Mucosa of descending colon (tissue), 3 donors: Measurements from ENCODE around the gene RPL9. TPM values are rescaled to one million over a fixed set of nuclear protein-coding genes. Genes with fewer than 3 reads are reported as not detected.

Experiments used
- ATAC-seq: fragments of 200-7000 bp; cut with Tn5 transposase; one replicate; pipeline ENCODE4 v1.9.1; 2020; ENCODE audit warnings: mild to moderate bottlenecking, moderate library complexity
- DNase-seq, 3 donors: peaks; one replicate each; pipeline ENCODE4 v3.0.0-alpha.2; 2020
- H3K36me3 ChIP-seq: fragments of 200-600 bp; one replicate; pipeline ENCODE4 v1.8.0; 2021; ENCODE audit warnings: low read depth, mild to moderate bottlenecking
- H3K4me1 ChIP-seq: fragments of 200-600 bp; one replicate; pipeline ENCODE4 v1.8.0; 2021; ENCODE audit warnings: low read depth, mild to moderate bottlenecking
- H3K4me3 ChIP-seq: fragments of 200-600 bp; one replicate; pipeline ENCODE4 v1.8.0; 2021; ENCODE audit warnings: mild to moderate bottlenecking
- H3K9me3 ChIP-seq: fragments of 200-600 bp; one replicate; pipeline ENCODE4 v1.8.0; 2021; ENCODE audit warnings: mild to moderate bottlenecking
- CTCF ChIP-seq: fragments of 200-600 bp; IDR thresholded peaks from one replicate; pipeline ENCODE4 v1.8.0; 2022; ENCODE audit warnings: antibody characterized with exemption, mild to moderate bottlenecking
- intact Hi-C, 2 donors: fragments of 100-400 bp; cut with DNase I in 1 of 2; cut with micrococcal nuclease in 1 of 2; formaldehyde crosslinking; loops; one replicate each; pipeline versions ENCODE4 v1.11.0 to v1.11.1; 2022; cut with DNase I, micrococcal nuclease
- total RNA-seq, 3 donors: library from RNA; stranded (reverse); fragmentation: NEBNext Ultra II Directional in 2 of 3; extraction: Animal tissue kit (Norgen Biotek cat#: 25700) in 2 of 3; gene quantifications; one replicate each; pipeline versions ENCODE4 v1.2.1 to v1.2.4, GENCODE V29; 2021 to 2023
- donor health status: DM: no; HTN: no; CAD: no; lungs with moderate emphysema.
- donor health status: DM: no; HTN: no; CAD: no.
- donor health status: DM: no; HTN: yes; CAD: no.

The RPL9 gene
- total RNA-seq, 3 donors from 2014 or later, result 771 to 1,260 (median 1,019) TPM

GRCh38 chr4:39442998-39443397 lies 15.7 kb downstream of the RPL9 start:
- ATAC-seq (no peak), DNase-seq (no peak)
- peaks cover 11% of the 10 kb centered on the region for H3K4me1 ChIP-seq
- intact Hi-C loops, result no loop called here
- no peak overlapping the region for H3K4me3 ChIP-seq
- no peaks in the 10 kb centered on the region for H3K9me3 ChIP-seq
- H3K36me3 ChIP-seq, result no peaks in the 10 kb centered on the region
- TF ChIP-seq CTCF, result no peak

- H3K4me3 ChIP-seq, result no peak overlapping the region
- intact Hi-C loops, result no loop called here
Measured at GRCh38 chr4:39441593-39441992, 17.1 kb downstream of the RPL9 start.

GRCh38 chr4:39435659-39436563 lies 22.8 kb downstream of the RPL9 start:
- ATAC-seq (no peak), DNase-seq (no peak)

More at GRCh38 chr4:39441593-39441992, 17.1 kb downstream of the RPL9 start:
- no peaks in the 10 kb centered on the region for H3K4me1 ChIP-seq
- DNase-seq (no peak), ATAC-seq (no peak)
- TF ChIP-seq CTCF, result no peak
- H3K36me3 ChIP-seq, result no peaks in the 10 kb centered on the region
- no peaks in the 10 kb centered on the region for H3K9me3 ChIP-seq

GRCh38 chr4:39433878-39434492 lies 24.7 kb downstream of the RPL9 start:
- no peaks in the 10 kb centered on the region for H3K4me1 ChIP-seq
- intact Hi-C loops, result no loop called here
- H3K9me3 ChIP-seq, result no peaks in the 10 kb centered on the region
- DNase-seq, result no peak
- H3K4me3 ChIP-seq, result no peak overlapping the region
- no peak for TF ChIP-seq CTCF
- ATAC-seq, result no peak
- no peaks in the 10 kb centered on the region for H3K36me3 ChIP-seq

More at GRCh38 chr4:39435659-39436563, 22.8 kb downstream of the RPL9 start:
- Histone ChIP-seq H3K4me3 (no peak overlapping the region), H3K9me3 (no peaks in the 10 kb centered on the region), H3K36me3 (no peaks in the 10 kb centered on the region), H3K4me1 (no peaks in the 10 kb centered on the region)
- intact Hi-C loops, result no loop called here
- TF ChIP-seq CTCF, result no peak

GRCh38 chr4:39429476-39430334 lies 29.0 kb downstream of the RPL9 start:
- no peaks in the 10 kb centered on the region for H3K36me3 ChIP-seq
- DNase-seq, result no peak
- no peaks in the 10 kb centered on the region for H3K4me1 ChIP-seq
- no peaks in the 10 kb centered on the region for H3K9me3 ChIP-seq
- no peak for TF ChIP-seq CTCF
- H3K4me3 ChIP-seq, result no peak overlapping the region
- intact Hi-C loops, result no loop called here
- no peak for ATAC-seq
